Stimulated activated naive CD8-positive, alpha-beta T cell treated with anti-CD3 and anti-CD28 coated beads, Interleukin-15, Interleukin-2, amounts not matched to agents 100 U/mL and 50 U/mL, for 24 hours (primary cell): ENCODE data around the gene ADAMTS4.
A peak's percentile ranks its signal among the peaks of the same experiment; 100 is the strongest.

Experiments
- ATAC-seq: fragments of 150-1000 bp; cut with Tn5 transposase; one replicate; pipeline ENCODE4 v1.10.0; 2021
- DNase-seq: peaks from one replicate; pipeline ENCODE4 v3.0.0; 2021

The ADAMTS4 gene

GRCh38 chr1:161153176-161153575, 45.7 kb downstream of the ADAMTS4 start:
- no peak for ATAC-seq

DNA sequence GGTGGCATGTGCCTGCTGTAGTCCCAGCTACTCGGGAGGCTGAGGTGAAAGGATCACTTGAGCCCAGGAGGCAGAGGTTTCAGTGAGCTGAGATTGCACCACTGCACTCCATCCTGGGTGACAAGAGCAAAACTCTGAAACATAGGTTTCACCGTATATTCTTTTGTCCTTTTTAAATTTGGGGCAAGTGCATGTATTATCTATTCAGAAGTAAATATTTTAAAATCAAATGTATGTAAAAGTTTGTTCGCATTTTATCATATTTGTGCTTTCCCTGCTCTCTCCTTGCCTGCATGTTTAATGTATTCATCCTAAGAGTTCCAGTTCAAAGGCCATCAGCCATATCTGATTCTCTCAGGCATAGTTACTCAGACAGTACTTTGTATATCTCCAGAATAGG, 53.0 kb downstream of the ADAMTS4 start:
- DNase-seq: no peak
- ATAC-seq: no peak

More at GRCh38 chr1:161153176-161153575, 45.7 kb downstream of the ADAMTS4 start:
- DNase-seq: no peak

DNA sequence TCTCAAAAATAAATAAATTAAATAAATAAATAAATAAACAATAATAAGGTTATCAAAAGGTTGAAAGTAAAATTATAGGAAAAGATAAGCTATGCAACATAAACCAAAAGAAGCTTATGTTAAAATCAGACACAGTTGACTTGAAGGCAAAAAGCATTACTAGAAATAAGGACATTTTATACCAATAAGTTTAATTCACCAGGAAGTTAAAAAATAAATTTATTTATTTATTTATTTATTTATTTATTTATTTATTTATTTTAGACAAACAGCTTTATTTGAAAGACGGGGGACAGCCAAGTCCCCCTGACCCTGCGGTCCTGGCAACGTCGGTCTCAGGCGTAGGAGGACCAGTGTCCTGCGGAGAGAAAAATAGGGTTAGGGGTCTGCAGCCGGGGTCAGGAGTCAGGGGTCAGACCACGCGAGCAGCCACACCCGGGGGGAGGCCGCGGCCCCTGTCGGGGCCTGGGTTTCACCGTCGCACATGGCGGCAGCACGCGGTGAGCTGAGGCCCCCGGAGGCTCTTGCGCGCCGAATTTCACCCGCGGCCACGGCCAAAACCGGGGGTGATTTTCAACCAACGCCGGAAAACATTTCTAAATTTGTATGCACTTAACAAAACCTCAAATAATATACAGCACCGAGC, 58.0 kb downstream of the ADAMTS4 start:
- ATAC-seq (no peak), DNase-seq (no peak)

GRCh38 chr1:161139766-161140165, 59.1 kb downstream of the ADAMTS4 start:
- ATAC-seq (no peak), DNase-seq (peak; percentile 53)

DNA sequence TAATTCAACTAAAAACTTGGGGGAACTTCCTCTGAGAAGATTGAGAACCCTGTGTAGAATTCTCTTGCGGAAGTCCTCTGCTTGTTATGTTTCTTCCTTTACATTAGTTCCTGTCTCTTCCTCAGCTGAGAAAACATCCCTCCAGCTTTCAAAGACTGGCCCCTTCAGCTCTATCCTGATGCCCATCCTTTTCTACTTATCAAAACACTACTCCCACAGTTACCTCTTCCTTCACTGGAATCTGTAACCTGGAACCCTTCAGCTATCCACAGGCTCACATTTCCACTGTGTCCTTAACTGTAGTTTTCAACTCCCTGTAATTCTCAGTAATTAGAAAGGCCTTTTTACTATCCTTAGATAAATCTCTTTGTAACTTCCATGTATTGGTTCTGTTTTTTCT, 60.4 kb downstream of the ADAMTS4 start:
- no peak for DNase-seq
- ATAC-seq: no peak

DNA sequence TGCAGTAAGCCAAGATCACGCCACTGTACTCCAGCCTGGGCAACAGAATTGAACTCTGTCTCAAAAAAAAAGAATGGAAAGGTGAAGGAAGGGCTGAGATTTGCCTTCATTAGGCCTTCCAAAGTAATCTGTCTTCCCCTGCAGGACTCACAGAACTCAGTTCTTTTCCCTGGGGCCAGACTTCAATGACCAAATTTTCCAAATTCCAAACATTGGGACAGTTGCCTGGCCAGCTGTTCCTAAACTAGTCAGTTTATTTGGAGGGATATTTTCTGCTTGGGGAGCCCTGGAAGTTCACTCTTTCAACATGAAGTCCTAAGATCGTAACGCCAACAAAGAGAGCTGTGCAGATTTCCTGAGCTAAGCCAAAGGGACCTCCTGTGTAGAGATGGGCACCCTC, 61.0 kb downstream of the ADAMTS4 start:
- ATAC-seq (no peak), DNase-seq (no peak)
